Measurements from ENCODE around the gene SYT17.

DNA sequence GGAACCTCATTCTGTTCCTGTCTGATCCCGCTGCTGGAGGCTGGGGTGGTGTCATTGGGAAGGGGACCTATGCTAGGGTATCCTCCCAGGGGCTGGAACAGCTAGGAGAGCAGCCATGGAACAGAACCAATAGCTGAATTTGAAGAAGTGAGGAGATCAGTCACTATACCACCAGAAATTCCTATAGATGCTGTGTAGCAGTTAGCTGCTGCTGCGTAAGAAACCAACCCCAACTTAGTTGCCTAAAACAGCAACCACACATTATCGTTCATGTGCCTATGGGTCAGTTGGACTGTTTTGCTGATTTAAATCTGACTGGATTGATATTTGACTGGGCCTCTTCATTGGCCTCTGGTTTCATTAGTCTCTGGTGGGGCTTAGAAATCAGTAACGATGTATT is 20.4 kb upstream of the SYT17 start:
- no peak for TF ChIP-seq REST (IDR thresholded peaks at IDR 0.05; ENCODE audit: low read depth)
- TF ChIP-seq USF1 (IDR thresholded peaks at IDR 0.05) = no peak
- TF ChIP-seq TEAD4 (IDR thresholded peaks at IDR 0.05) = no peak
- no peak for TF ChIP-seq YY1 (IDR thresholded peaks at IDR 0.05; ENCODE audit: low read depth)
- no peak for TF ChIP-seq EGR1 (IDR thresholded peaks at IDR 0.05)
- TF ChIP-seq EP300 (IDR thresholded peaks at IDR 0.05; ENCODE audit: borderline replicate concordance) = no peak
- no peak for TF ChIP-seq MAX (IDR thresholded peaks at IDR 0.05)
- TF ChIP-seq RAD21 (IDR thresholded peaks at IDR 0.05; ENCODE audit: low read depth) = no peak
- no peak for TF ChIP-seq CREB1 (IDR thresholded peaks at IDR 0.05; ENCODE audit: low read depth)
